HEK293 (cell line): ENCODE measurements around the gene TMCC1.

Experiments
- CTCF ChIP-seq: fragments of 450-650 bp; formaldehyde crosslinking; IDR thresholded peaks from 2 replicates; pipeline ENCODE4 v1.5.1; 2016; ENCODE audit warnings: missing biosample characterization, missing genetic modification characterization
- WT1 ChIP-seq: fragments of 450-650 bp; formaldehyde crosslinking; IDR thresholded peaks from 2 replicates; pipeline ENCODE4 v1.5.1; 2016; ENCODE audit warnings: missing biosample characterization, missing genetic modification characterization
- ZBTB1 ChIP-seq: fragments of 450-650 bp; formaldehyde crosslinking; IDR thresholded peaks from 2 replicates; pipeline ENCODE4 v1.5.1; 2016; ENCODE audit warnings: missing biosample characterization, missing genetic modification characterization
- ZNF140 ChIP-seq: fragments of 450-650 bp; formaldehyde crosslinking; IDR thresholded peaks from 2 replicates; pipeline ENCODE4 v1.5.1; 2016; ENCODE audit warnings: missing biosample characterization, missing genetic modification characterization
- ZNF184 ChIP-seq: fragments of 450-650 bp; IDR thresholded peaks from 2 replicates; pipeline ENCODE4 v1.5.1; 2018; ENCODE audit warnings: missing biosample characterization, mild to moderate bottlenecking, missing genetic modification characterization
- ZNF639 ChIP-seq: fragments of 450-650 bp; formaldehyde crosslinking; IDR thresholded peaks from 2 replicates; pipeline ENCODE4 v1.5.1; 2016; ENCODE audit warnings: missing biosample characterization, missing genetic modification characterization
- TF ChIP-seq, protein P1 (sequence below): fragments of 450-650 bp; formaldehyde crosslinking; IDR thresholded peaks from 2 replicates; pipeline ENCODE4 v1.5.1; 2016; ENCODE audit warnings: missing biosample characterization, missing genetic modification characterization, low read depth
- TF ChIP-seq, protein P2 (sequence below): fragments of 450-650 bp; IDR thresholded peaks from 2 replicates; pipeline ENCODE4 v1.5.1; 2018; ENCODE audit warnings: missing biosample characterization, mild to moderate bottlenecking, missing genetic modification characterization

DNA sequence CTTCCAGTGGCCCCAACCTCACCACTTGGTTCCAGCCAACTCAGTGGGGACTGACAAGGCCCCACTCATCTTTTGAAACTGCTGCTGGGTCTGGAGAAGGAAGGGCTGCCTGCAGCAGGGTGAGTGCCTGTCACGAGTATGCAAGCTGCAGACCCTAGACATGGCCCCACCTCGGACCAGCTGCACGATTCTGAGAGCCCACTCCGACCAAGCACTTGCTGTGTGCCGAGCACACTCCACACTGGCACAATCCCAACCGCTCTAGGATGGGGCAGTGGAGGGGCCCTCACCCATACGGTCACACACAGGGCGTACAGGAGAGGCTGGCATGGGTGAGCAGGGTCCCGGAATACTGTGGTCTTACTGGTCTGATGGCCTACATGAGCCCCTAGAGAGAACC, 279.1 kb downstream of the TMCC1 start:
- TF ChIP-seq, protein P1, sequence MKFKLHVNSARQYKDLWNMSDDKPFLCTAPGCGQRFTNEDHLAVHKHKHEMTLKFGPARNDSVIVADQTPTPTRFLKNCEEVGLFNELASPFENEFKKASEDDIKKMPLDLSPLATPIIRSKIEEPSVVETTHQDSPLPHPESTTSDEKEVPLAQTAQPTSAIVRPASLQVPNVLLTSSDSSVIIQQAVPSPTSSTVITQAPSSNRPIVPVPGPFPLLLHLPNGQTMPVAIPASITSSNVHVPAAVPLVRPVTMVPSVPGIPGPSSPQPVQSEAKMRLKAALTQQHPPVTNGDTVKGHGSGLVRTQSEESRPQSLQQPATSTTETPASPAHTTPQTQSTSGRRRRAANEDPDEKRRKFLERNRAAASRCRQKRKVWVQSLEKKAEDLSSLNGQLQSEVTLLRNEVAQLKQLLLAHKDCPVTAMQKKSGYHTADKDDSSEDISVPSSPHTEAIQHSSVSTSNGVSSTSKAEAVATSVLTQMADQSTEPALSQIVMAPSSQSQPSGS (tag by site-specific recombination), result no peak
- TF ChIP-seq WT1 (tag by site-specific recombination) (no peak), ZNF140 (no peak), CTCF (no peak), ZNF184 (no peak), ZNF639 (tag by site-specific recombination) (no peak), ZBTB1 (tag by site-specific recombination) (no peak)
- TF ChIP-seq, protein P2, sequence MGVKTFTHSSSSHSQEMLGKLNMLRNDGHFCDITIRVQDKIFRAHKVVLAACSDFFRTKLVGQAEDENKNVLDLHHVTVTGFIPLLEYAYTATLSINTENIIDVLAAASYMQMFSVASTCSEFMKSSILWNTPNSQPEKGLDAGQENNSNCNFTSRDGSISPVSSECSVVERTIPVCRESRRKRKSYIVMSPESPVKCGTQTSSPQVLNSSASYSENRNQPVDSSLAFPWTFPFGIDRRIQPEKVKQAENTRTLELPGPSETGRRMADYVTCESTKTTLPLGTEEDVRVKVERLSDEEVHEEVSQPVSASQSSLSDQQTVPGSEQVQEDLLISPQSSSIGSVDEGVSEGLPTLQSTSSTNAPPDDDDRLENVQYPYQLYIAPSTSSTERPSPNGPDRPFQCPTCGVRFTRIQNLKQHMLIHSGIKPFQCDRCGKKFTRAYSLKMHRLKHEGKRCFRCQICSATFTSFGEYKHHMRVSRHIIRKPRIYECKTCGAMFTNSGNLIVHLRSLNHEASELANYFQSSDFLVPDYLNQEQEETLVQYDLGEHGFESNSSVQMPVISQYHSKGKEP, result no peak
